ENCODE results near the gene DEPDC5. TPM values are rescaled to one million over a fixed set of nuclear protein-coding genes. Genes with fewer than 3 reads are reported as not detected.

The DEPDC5 gene
- total RNA-seq, 1 donor from 2014 or later, result 28.7 TPM

GRCh38 chr22:31923747-31924146, 169.9 kb downstream of the DEPDC5 start:
- H3K27ac ChIP-seq, result no peak overlapping the region
- H3K27me3 ChIP-seq, result no peaks in the 10 kb centered on the region
- no peak for TF ChIP-seq POLR2A (IDR thresholded peaks at IDR 0.05)
- no peak for TF ChIP-seq POLR2AphosphoS5 (IDR thresholded peaks at IDR 0.05; ENCODE audit: insufficient read depth in 1 of 2, low read depth in 1 of 2)
- no peak for TF ChIP-seq CTCF (IDR thresholded peaks at IDR 0.05)
- H3K4me1 ChIP-seq, result no peaks in the 10 kb centered on the region
- H3K4me3 ChIP-seq, result no peak overlapping the region
- H3K36me3 ChIP-seq, result no peaks in the 10 kb centered on the region
- intact Hi-C loops (cut with DNase I), result no loop called here
- no peak for DNase-seq (ENCODE audit: extremely low spot score in 2 of 2)
- no peaks in the 10 kb centered on the region for H3K9me3 ChIP-seq

GRCh38 chr22:31925056-31925455, 171.2 kb downstream of the DEPDC5 start:
- Histone ChIP-seq H3K36me3 (no peaks in the 10 kb centered on the region), H3K27ac (no peak overlapping the region), H3K4me1 (no peaks in the 10 kb centered on the region), H3K4me3 (no peak overlapping the region), H3K27me3 (no peaks in the 10 kb centered on the region), H3K9me3 (no peaks in the 10 kb centered on the region)
- intact Hi-C loops (cut with DNase I), result no loop called here
- DNase-seq (ENCODE audit: extremely low spot score in 2 of 2), result no peak
- TF ChIP-seq CTCF (IDR thresholded peaks at IDR 0.05), result no peak
- no peak for TF ChIP-seq POLR2A (IDR thresholded peaks at IDR 0.05)
- no peak for TF ChIP-seq POLR2AphosphoS5 (IDR thresholded peaks at IDR 0.05; ENCODE audit: insufficient read depth in 1 of 2, low read depth in 1 of 2)

GRCh38 chr22:31926024-31926423, 172.2 kb downstream of the DEPDC5 start:
- Histone ChIP-seq H3K4me1 (no peaks in the 10 kb centered on the region), H3K4me3 (no peak overlapping the region), H3K27me3 (no peaks in the 10 kb centered on the region), H3K9me3 (no peaks in the 10 kb centered on the region), H3K27ac (no peak overlapping the region), H3K36me3 (no peaks in the 10 kb centered on the region)
- intact Hi-C loops (cut with DNase I), result no loop called here
- DNase-seq (ENCODE audit: extremely low spot score in 2 of 2), result no peak
- no peak for TF ChIP-seq POLR2AphosphoS5 (IDR thresholded peaks at IDR 0.05; ENCODE audit: insufficient read depth in 1 of 2, low read depth in 1 of 2)
- TF ChIP-seq POLR2A (IDR thresholded peaks at IDR 0.05), result no peak
- TF ChIP-seq CTCF (IDR thresholded peaks at IDR 0.05), result no peak

- intact Hi-C loops (cut with DNase I), result no loop called here
- TF ChIP-seq CTCF (IDR thresholded peaks at IDR 0.05) (no peak), POLR2AphosphoS5 (IDR thresholded peaks at IDR 0.05; ENCODE audit: insufficient read depth in 1 of 2, low read depth in 1 of 2) (no peak), POLR2A (IDR thresholded peaks at IDR 0.05) (no peak)
- Histone ChIP-seq H3K36me3 (no peaks in the 10 kb centered on the region), H3K4me1 (no peaks in the 10 kb centered on the region), H3K9me3 (no peaks in the 10 kb centered on the region), H3K27me3 (no peaks in the 10 kb centered on the region), H3K27ac (no peak overlapping the region), H3K4me3 (no peak overlapping the region)
- DNase-seq (ENCODE audit: extremely low spot score in 2 of 2), result no peak
These were observed 173.2 kb downstream of the DEPDC5 start for GRCh38 chr22:31926969-31927368.

- Histone ChIP-seq H3K9me3 (no peaks in the 10 kb centered on the region), H3K27ac (no peak overlapping the region), H3K4me3 (no peak overlapping the region), H3K27me3 (no peaks in the 10 kb centered on the region), H3K4me1 (no peaks in the 10 kb centered on the region), H3K36me3 (no peaks in the 10 kb centered on the region)
- intact Hi-C loops (cut with DNase I), result no loop called here
- TF ChIP-seq CTCF (IDR thresholded peaks at IDR 0.05) (no peak), POLR2A (IDR thresholded peaks at IDR 0.05) (no peak), POLR2AphosphoS5 (IDR thresholded peaks at IDR 0.05; ENCODE audit: insufficient read depth in 1 of 2, low read depth in 1 of 2) (no peak)
- DNase-seq (ENCODE audit: extremely low spot score in 2 of 2), result no peak
These were observed 173.7 kb downstream of the DEPDC5 start for GRCh38 chr22:31927562-31927961.

All from vagina (tissue), 2 donors.